HepG2 (cell line): Measurements from ENCODE around the gene TRAP1. TPM values are rescaled to one million over a fixed set of nuclear protein-coding genes. Genes with fewer than 3 reads are reported as not detected.

Experiments used
- ATAC-seq: fragments of 200-7000 bp; cut with Tn5 transposase; 3 replicates; pipeline ENCODE4 v1.9.1; 2020; ENCODE audit warnings: mild to moderate bottlenecking, moderate library complexity
- BruUV-seq: library from RNA; stranded (reverse); fragments of 400-500 nt; replicated peaks from 2 replicates; lab custom pipeline; 2021; lab: Mats Ljungman, UMichigan
- CTCF ChIA-PET: fragments of 300-600 bp; formaldehyde crosslinking; extraction: SDS; loops from one replicate; lab custom pipeline; 2021; ENCODE audit warnings: low total read pairs, inconsistent platforms, low intra/inter-chr PET ratio; lab: Yijun Ruan, JAX
- POLR2A ChIA-PET: fragments of 350-600 bp; sonication (Branson Sonifier 250); formaldehyde crosslinking; loops from one replicate; lab custom pipeline; 2020; ENCODE audit warnings: antibody characterized with exemption, inconsistent platforms; lab: Yijun Ruan, JAX
- DNase-seq: peaks from one replicate; pipeline ENCODE4 v3.0.0-alpha.2; 2015; ENCODE audit warnings: low spot score
- FAIRE-seq: peaks from 3 replicates; lab custom pipeline; 2011; peaks lifted over from hg19 to GRCh38; lab: Jason Lieb, UNC
- H2AFZ ChIP-seq: one replicate; pipeline ENCODE4 v1.6.1; 2011; ENCODE audit warnings: low read length, inconsistent platforms
- H3K27ac ChIP-seq: fragments of 300-600 bp; 3 replicates; pipeline ENCODE4 v1.8.0; 2011; ENCODE audit warnings: mixed run types, mild to moderate bottlenecking, mixed read lengths, low read length, inconsistent platforms; ENCODE audit not compliant: insufficient read depth; ENCODE audit errors: extremely low read length
- H3K27me3 ChIP-seq, 2 experiments: fragments of 200-600 bp in 1 of 2; 2 replicates in 1 of 2; 3 replicates in 1 of 2; pipeline versions ENCODE4 v1.6.0 to v1.8.0; 2011; ENCODE audit warnings: low read length in 2 of 2, mild to moderate bottlenecking in 2 of 2, moderate library complexity in 2 of 2, inconsistent platforms in 1 of 2; ENCODE audit not compliant: insufficient read depth in 2 of 2, control insufficient read depth in 1 of 2
- H3K36me3 ChIP-seq, 2 experiments: fragments of 200-600 bp in 1 of 2; replicated peaks in 1 of 2; 2 replicates in 1 of 2; 3 replicates in 1 of 2; pipeline versions ENCODE4 v1.5.1 to v1.8.0; 2011; ENCODE audit warnings: low read length in 2 of 2, inconsistent platforms in 1 of 2; ENCODE audit not compliant: insufficient read depth in 2 of 2, control insufficient read depth in 1 of 2
- H3K4me1 ChIP-seq: 2 replicates; pipeline ENCODE4 v1.5.1; 2012; ENCODE audit warnings: low read length, inconsistent platforms; ENCODE audit not compliant: insufficient read depth
- H3K4me2 ChIP-seq: 2 replicates; pipeline ENCODE4 v1.6.0; 2011; ENCODE audit warnings: low read depth, low read length, inconsistent platforms
- H3K4me3 ChIP-seq, 3 experiments: fragments of 200-600 bp in 1 of 3; sonication (generic), shearing (Covaris generic) in 1 of 3; replicated peaks in 1 of 3; 2 replicates each; pipeline ENCODE4 v1.5.1; 2011 to 2016; ENCODE audit warnings: low read length in 3 of 3, inconsistent platforms in 2 of 3, low read depth in 2 of 3, mild to moderate bottlenecking in 2 of 3, control low read depth in 1 of 3, mixed read lengths in 1 of 3; ENCODE audit not compliant: insufficient read depth in 1 of 3
- H3K79me2 ChIP-seq: one replicate; pipeline ENCODE4 v1.6.1; 2011; ENCODE audit warnings: low read length, inconsistent platforms; ENCODE audit not compliant: insufficient read depth
- H3K9ac ChIP-seq: 2 replicates; pipeline ENCODE4 v1.6.0; 2011; ENCODE audit warnings: mild to moderate bottlenecking, low read depth, low read length, inconsistent platforms; ENCODE audit not compliant: insufficient read depth
- H3K9me3 ChIP-seq: 2 replicates; pipeline ENCODE4 v1.5.1; 2012; ENCODE audit warnings: mild to moderate bottlenecking, low read length
- H4K20me1 ChIP-seq: 2 replicates; pipeline ENCODE4 v1.6.0; 2011; ENCODE audit warnings: inconsistent platforms, mild to moderate bottlenecking, low read length, moderate library complexity; ENCODE audit not compliant: insufficient read depth
- AHR ChIP-seq: IDR thresholded peaks from 2 replicates; pipeline ENCODE4 v1.6.1; 2018; ENCODE audit warnings: missing genetic modification reagents, missing compliant biosample characterization
- CENPX ChIP-seq: sonication (generic); formaldehyde crosslinking; IDR thresholded peaks from 2 replicates; pipeline ENCODE4 v1.9.0; 2021; ENCODE audit warnings: mild to moderate bottlenecking, missing genetic modification reagents, moderate library complexity
- CREB1 ChIP-seq, 2 experiments: fragments of 450-650 bp in 1 of 2; IDR thresholded peaks; 2 replicates each; pipeline ENCODE4 v1.6.1; 2016 to 2017; ENCODE audit warnings: control low read depth in 1 of 2, mild to moderate bottlenecking in 1 of 2, missing compliant biosample characterization in 1 of 2, missing genetic modification characterization in 1 of 2
- CREBL2 ChIP-seq: sonication (generic); formaldehyde crosslinking; IDR thresholded peaks from 2 replicates; pipeline ENCODE4 v1.8.1; 2023; ENCODE audit warnings: missing genetic modification reagents, mild to moderate bottlenecking, borderline replicate concordance
- EEA1 ChIP-seq: sonication (generic); formaldehyde crosslinking; IDR thresholded peaks from 2 replicates; pipeline ENCODE4 v1.5.1; 2020; ENCODE audit warnings: mild to moderate bottlenecking, missing genetic modification reagents, borderline replicate concordance
- FOXA1 ChIP-seq, 2 experiments: fragments of 450-650 bp in 1 of 2; sonication (generic) in 1 of 2; formaldehyde crosslinking in 1 of 2; IDR thresholded peaks; 2 replicates each; pipeline versions ENCODE4 v1.4.0 to v1.6.1; 2016 to 2020; ENCODE audit warnings: missing genetic modification reagents in 1 of 2
- MAF1 ChIP-seq: sonication (generic); formaldehyde crosslinking; IDR thresholded peaks from 2 replicates; pipeline ENCODE4 v1.5.0; 2020; ENCODE audit warnings: missing genetic modification reagents, borderline replicate concordance
- MAFF ChIP-seq: IDR thresholded peaks from 2 replicates; pipeline ENCODE4 v1.6.1; 2011; ENCODE audit warnings: low read depth, low read length, improper control_type of control experiment
- YEATS4 ChIP-seq: sonication (generic); formaldehyde crosslinking; IDR thresholded peaks from 2 replicates; pipeline ENCODE4 v1.4.0; 2020; ENCODE audit warnings: missing genetic modification reagents, borderline replicate concordance
- ZBTB20 ChIP-seq: sonication (generic); formaldehyde crosslinking; IDR thresholded peaks from 2 replicates; pipeline ENCODE4 v1.8.1; 2023; ENCODE audit warnings: missing genetic modification reagents, low read depth, mild to moderate bottlenecking, borderline replicate concordance
- ZNF274 ChIP-seq: sonication (generic); formaldehyde crosslinking; IDR thresholded peaks from 2 replicates; pipeline ENCODE4 v1.5.1; 2020; ENCODE audit warnings: mild to moderate bottlenecking, missing genetic modification reagents
- ZNF510 ChIP-seq: sonication (generic); formaldehyde crosslinking; IDR thresholded peaks from 2 replicates; pipeline ENCODE4 v1.4.0; 2020; ENCODE audit warnings: low read depth, mild to moderate bottlenecking, missing genetic modification reagents
- ZNF75D ChIP-seq: sonication (generic); formaldehyde crosslinking; IDR thresholded peaks from 2 replicates; pipeline ENCODE4 v1.8.1; 2023; ENCODE audit warnings: missing genetic modification reagents, mild to moderate bottlenecking, borderline replicate concordance
- ZNF83 ChIP-seq: sonication (generic); formaldehyde crosslinking; IDR thresholded peaks from 2 replicates; pipeline ENCODE4 v1.4.0; 2020; ENCODE audit warnings: missing genetic modification reagents, mild to moderate bottlenecking, borderline replicate concordance
- WGBS: methylation state at CpG from one replicate; pipeline ENCODE4 v1.1.6; 2017; ENCODE audit warnings: low lambda C conversion rate; 5-methylcytosine and 5-hydroxymethylcytosine counted together
- in situ Hi-C: cut with HindIII; loops from 2 replicates; pipeline ENCODE4 v1.10.0; 2017; ENCODE audit warnings: low pct_unique_long_range_greater_than_20kb; ENCODE audit not compliant: extremely low pct_ligation_motif_present
- intact Hi-C: fragments of 100-400 bp; cut with micrococcal nuclease; formaldehyde crosslinking; loops from one replicate; pipeline ENCODE4 v1.10.0; 2022; ENCODE audit not compliant: unreplicated experiment
- polyA plus RNA-seq, 8 experiments: library from polyadenylated mRNA; depleted of rRNA in 3 of 8; stranded (reverse) in 7 of 8; unstranded in 1 of 8; fragments of >200 nt; fragmentation: Illumina TruSeq in 4 of 8; extraction: Trizol in 4 of 8; gene quantifications; 2 replicates each; pipeline versions ENCODE4 v1.2.1 to v1.2.3, GENCODE V29; 2011 to 2016; ENCODE audit warnings: low read depth in 4 of 8, missing spikeins in 1 of 8, mixed read lengths in 1 of 8; ENCODE audit not compliant: insufficient read depth in 1 of 8
- total RNA-seq, 5 experiments: library from RNA; depleted of rRNA; stranded (reverse); fragments of >200 nt; fragmentation: Illumina TruSeq; extraction: Trizol; gene quantifications; 2 replicates each; pipeline ENCODE4 v1.2.3, GENCODE V29; 2016; ENCODE audit warnings: low read depth in 1 of 5

Gene TRAP1
- total and polyA plus RNA-seq, 2 of the 13 experiments (the other 11 are each of a cell fraction or from before 2014, with no cell fraction given), result 127 to 240 TPM

DNA sequence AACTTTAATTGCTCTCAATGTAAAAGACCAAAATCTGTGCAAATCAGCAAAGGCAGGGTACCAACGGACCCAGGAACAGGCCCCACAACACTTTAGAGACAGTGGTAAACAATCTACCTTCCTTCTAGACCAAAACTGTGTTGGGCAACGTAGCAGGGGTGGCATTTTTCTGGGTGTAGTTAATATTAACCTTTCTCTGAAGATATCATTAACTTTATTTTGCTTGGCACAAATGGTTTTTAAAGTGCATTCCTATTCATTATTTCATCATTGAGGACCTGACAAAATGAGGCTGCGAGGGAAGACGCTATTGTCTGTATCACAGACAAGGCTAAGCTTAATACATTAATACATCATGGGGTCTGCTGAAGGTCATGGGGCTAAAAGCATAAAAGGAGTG lies 37.9 kb upstream of the TRAP1 start:
- intact Hi-C loops (no loop called here), in situ Hi-C loops (no loop called here)
- H3K36me3 ChIP-seq, result peaks cover 30 to 87% of the 10 kb centered on the region in 2 experiments
- DNase-seq (no peak), ATAC-seq (no peak), FAIRE-seq (no peak)
- H3K4me1 ChIP-seq, result no peaks in the 10 kb centered on the region
- ChIA-PET CTCF (no interaction called here), POLR2A (no interaction called here)
- H3K27ac ChIP-seq, result no peak overlapping the region
- H3K4me2 ChIP-seq, result no peak overlapping the region
- H3K9me3 ChIP-seq, result no peaks in the 10 kb centered on the region
- TF ChIP-seq ZBTB20 (CRISPR knock-in tag), result no peak
- TF ChIP-seq EEA1, result no peak
- no peak for TF ChIP-seq ZNF274
- no peak for TF ChIP-seq YEATS4
- no peak for TF ChIP-seq MAF1 (CRISPR knock-in tag)
- no peak for TF ChIP-seq CENPX
- no peak for TF ChIP-seq AHR (CRISPR knock-in tag)
- TF ChIP-seq ZNF510, result no peak
- no peak for TF ChIP-seq FOXA1 (IDR thresholded peaks at IDR 0.05)
- no peak for TF ChIP-seq FOXA1 (CRISPR knock-in tag; IDR thresholded peaks at IDR 0.05)
- TF ChIP-seq CREB1 (IDR thresholded peaks at IDR 0.05), result no peak
- no peak for TF ChIP-seq CREB1 (CRISPR knock-in tag; IDR thresholded peaks at IDR 0.05)
- no peak for TF ChIP-seq MAFF
- no peak for TF ChIP-seq ZNF75D
- no peak for TF ChIP-seq CREBL2 (CRISPR knock-in tag)
- no peak for TF ChIP-seq ZNF83 (CRISPR knock-in tag)
- WGBS, result over 99% methylated on average over 4 of the region's 4 CpGs
- no peaks in the 10 kb centered on the region for H3K79me2 ChIP-seq
- BruUV-seq, result no TSS peak
- H2AFZ ChIP-seq, result no peak overlapping the region
- no peaks in the 10 kb centered on the region for H3K27me3 ChIP-seq
- no peak overlapping the region for H3K9ac ChIP-seq
- H4K20me1 ChIP-seq, result no peaks in the 10 kb centered on the region
- no peak overlapping the region for H3K4me3 ChIP-seq
